Prostate gland (tissue), 2 donors: ENCODE measurements around the gene GPR55. TPM values are rescaled to one million over a fixed set of nuclear protein-coding genes. Genes with fewer than 3 reads are reported as not detected.

Source experiments
- DNase-seq: peaks from one replicate; pipeline ENCODE4 v3.0.0-alpha.2; 2019; ENCODE audit warnings: low spot score
- H3K27ac ChIP-seq, 2 donors: fragments of 200-600 bp; sonication (generic); 2 replicates each; pipeline ENCODE4 v1.5.1; 2017 to 2019
- H3K27me3 ChIP-seq: fragments of 200-600 bp; sonication (generic); replicated peaks from 2 replicates; pipeline ENCODE4 v1.5.1; 2019; ENCODE audit not compliant: insufficient read depth
- H3K36me3 ChIP-seq, 2 donors: fragments of 200-600 bp; sonication (generic); 1 replicate in 1 of 2; 2 replicates in 1 of 2; pipeline versions ENCODE4 v1.5.1 to v1.8.1; 2017 to 2019
- H3K4me1 ChIP-seq: fragments of 200-600 bp; sonication (generic); replicated peaks from 2 replicates; pipeline ENCODE4 v1.5.1; 2019
- H3K4me3 ChIP-seq, 2 donors: fragments of 200-600 bp; sonication (generic); 2 replicates each; pipeline ENCODE4 v1.5.1; 2017 to 2019
- H3K9me3 ChIP-seq: fragments of 200-600 bp; sonication (generic); 2 replicates; pipeline ENCODE4 v1.5.1; 2017
- CTCF ChIP-seq, 4 experiments: fragments of 200-600 bp in 2 of 4; fragments of 450-650 bp in 2 of 4; sonication (generic) in 2 of 4; IDR thresholded peaks; 1 replicate in 3 of 4; 2 replicates in 1 of 4; pipeline ENCODE4 v1.5.1; 2016 to 2019; ENCODE audit warnings: antibody characterized with exemption in 4 of 4, mild to moderate bottlenecking in 2 of 4, moderate library complexity in 2 of 4
- POLR2A ChIP-seq: fragments of 450-650 bp; IDR thresholded peaks from one replicate; pipeline ENCODE4 v1.6.1; 2016; ENCODE audit warnings: antibody characterized with exemption, mild to moderate bottlenecking
- POLR2AphosphoS5 ChIP-seq: sonication (generic); formaldehyde crosslinking; IDR thresholded peaks from one replicate; pipeline ENCODE4 v1.6.1; 2017; ENCODE audit warnings: antibody characterized with exemption
- WGBS: methylation state at CpG from one replicate; pipeline ENCODE4 v1.1.5; 2018; 5-methylcytosine and 5-hydroxymethylcytosine counted together
- intact Hi-C: fragments of 100-400 bp; cut with DNase I; formaldehyde crosslinking; loops from one replicate; pipeline ENCODE4 v1.14.2; 2022
- total RNA-seq, 2 donors: library from RNA; depleted of rRNA; stranded (reverse); fragments of >200 nt; gene quantifications; one replicate each; pipeline ENCODE4 v1.1.0, GENCODE V29; 2016

Gene GPR55
- total RNA-seq, 2 donors from 2014 or later, result 0.77 to 3.0 TPM

DNA sequence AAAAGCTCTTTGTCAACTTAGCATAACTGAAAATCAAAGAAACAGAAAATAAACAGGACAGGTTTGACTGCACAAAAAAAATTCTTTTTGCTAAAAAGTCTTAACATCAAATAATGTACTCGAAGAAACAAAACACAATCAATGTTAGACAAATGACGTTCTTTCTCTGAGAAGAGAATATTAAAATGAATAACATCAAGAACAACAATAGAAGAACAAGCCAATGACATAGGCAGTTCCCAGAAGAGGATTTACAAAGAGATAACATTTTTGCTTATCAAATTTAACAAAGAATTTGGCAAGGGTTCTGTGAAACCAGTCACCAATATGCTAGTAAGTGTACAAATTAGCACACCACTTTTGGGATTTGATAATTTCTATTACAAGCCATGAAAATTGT is 5.8 kb downstream of the GPR55 start:
- H3K4me1 ChIP-seq, result no peaks in the 10 kb centered on the region
- WGBS, result 85% methylated on average over 2 of the region's 2 CpGs
- TF ChIP-seq CTCF (IDR thresholded peaks at IDR 0.05), result no peak
- TF ChIP-seq POLR2A, result no peak
- TF ChIP-seq POLR2AphosphoS5, result no peak

DNA sequence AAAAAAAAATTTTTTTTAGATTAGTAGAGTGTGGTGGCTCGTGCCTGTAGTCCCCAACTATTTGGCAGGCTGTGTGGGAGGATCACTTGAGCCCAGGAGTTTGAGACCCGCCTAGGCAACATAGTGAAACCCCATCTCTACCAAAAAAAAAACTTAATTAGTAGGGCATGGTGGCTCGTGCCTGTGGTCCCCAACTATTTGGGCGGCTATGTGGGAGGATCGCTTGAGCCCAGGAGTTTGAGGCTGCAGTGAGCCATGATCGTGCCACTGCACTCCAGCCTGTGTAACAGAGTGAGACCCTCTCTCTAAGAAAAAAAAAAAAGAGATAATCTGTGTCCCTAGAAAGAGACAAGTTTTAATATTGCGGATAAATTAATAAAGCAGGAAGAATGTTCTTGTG is 8.8 kb downstream of the GPR55 start:
- TF ChIP-seq CTCF (IDR thresholded peaks at IDR 0.05), result no peak
- no peak for TF ChIP-seq POLR2A
- no peak for TF ChIP-seq POLR2AphosphoS5
- H3K4me3 ChIP-seq, result no peak overlapping the region
- no peak for DNase-seq
- H3K36me3 ChIP-seq, result no peaks in the 10 kb centered on the region
- no peaks in the 10 kb centered on the region for H3K4me1 ChIP-seq
- no peak overlapping the region for H3K27ac ChIP-seq
- no peaks in the 10 kb centered on the region for H3K9me3 ChIP-seq
- intact Hi-C loops, result no loop called here
- 85% methylated on average over 7 of the region's 7 CpGs for WGBS
- H3K27me3 ChIP-seq, result no peaks in the 10 kb centered on the region

More for the DNA sequence above, 5.8 kb downstream of the GPR55 start:
- H3K27me3 ChIP-seq, result no peaks in the 10 kb centered on the region
- no peak overlapping the region for H3K27ac ChIP-seq
- H3K4me3 ChIP-seq, result no peak overlapping the region
- H3K36me3 ChIP-seq, result no peaks in the 10 kb centered on the region
- intact Hi-C loops, result no loop called here
- DNase-seq, result no peak
- no peaks in the 10 kb centered on the region for H3K9me3 ChIP-seq

- Histone ChIP-seq H3K4me3 (no peak overlapping the region), H3K36me3 (no peaks in the 10 kb centered on the region), H3K27me3 (no peaks in the 10 kb centered on the region), H3K9me3 (no peaks in the 10 kb centered on the region), H3K4me1 (no peaks in the 10 kb centered on the region), H3K27ac (no peak overlapping the region)
- no peak for DNase-seq
- WGBS, result 68% methylated on average over 6 of the region's 6 CpGs
- TF ChIP-seq CTCF (IDR thresholded peaks at IDR 0.05), result no peak
- no peak for TF ChIP-seq POLR2A
- TF ChIP-seq POLR2AphosphoS5, result no peak
- intact Hi-C loops, result no loop called here
These were observed 9.7 kb downstream of the GPR55 start for GRCh38 chr2:230915319-230915718.

DNA sequence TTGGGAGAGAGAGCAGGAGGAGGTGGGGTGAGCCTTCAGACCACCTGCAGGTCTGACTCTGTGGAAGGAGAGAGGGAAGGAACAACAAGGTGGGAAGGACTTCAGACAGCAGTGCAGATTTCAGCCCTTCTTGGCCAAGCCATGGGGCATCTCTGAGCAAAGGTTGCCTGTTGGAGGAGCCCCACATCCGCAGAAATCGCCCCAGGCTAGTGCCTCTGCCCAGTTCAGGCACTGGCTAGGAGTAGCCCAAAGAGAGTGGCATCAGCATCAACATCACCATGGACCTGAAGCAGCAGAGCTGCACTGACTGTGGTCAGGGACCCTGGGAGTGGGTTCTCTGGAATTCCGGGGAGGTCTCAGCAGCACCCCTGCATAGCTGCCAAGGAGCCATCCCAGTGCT is 10.2 kb downstream of the GPR55 start:
- TF ChIP-seq POLR2A (no peak), POLR2AphosphoS5 (no peak), CTCF (IDR thresholded peaks at IDR 0.05) (no peak)
- 84% methylated on average over 3 of the region's 3 CpGs for WGBS
- Histone ChIP-seq H3K4me1 (no peaks in the 10 kb centered on the region), H3K4me3 (no peak overlapping the region), H3K27me3 (no peaks in the 10 kb centered on the region), H3K9me3 (no peaks in the 10 kb centered on the region), H3K36me3 (no peaks in the 10 kb centered on the region), H3K27ac (no peak overlapping the region)
- no peak for DNase-seq
- intact Hi-C loops, result no loop called here

DNA sequence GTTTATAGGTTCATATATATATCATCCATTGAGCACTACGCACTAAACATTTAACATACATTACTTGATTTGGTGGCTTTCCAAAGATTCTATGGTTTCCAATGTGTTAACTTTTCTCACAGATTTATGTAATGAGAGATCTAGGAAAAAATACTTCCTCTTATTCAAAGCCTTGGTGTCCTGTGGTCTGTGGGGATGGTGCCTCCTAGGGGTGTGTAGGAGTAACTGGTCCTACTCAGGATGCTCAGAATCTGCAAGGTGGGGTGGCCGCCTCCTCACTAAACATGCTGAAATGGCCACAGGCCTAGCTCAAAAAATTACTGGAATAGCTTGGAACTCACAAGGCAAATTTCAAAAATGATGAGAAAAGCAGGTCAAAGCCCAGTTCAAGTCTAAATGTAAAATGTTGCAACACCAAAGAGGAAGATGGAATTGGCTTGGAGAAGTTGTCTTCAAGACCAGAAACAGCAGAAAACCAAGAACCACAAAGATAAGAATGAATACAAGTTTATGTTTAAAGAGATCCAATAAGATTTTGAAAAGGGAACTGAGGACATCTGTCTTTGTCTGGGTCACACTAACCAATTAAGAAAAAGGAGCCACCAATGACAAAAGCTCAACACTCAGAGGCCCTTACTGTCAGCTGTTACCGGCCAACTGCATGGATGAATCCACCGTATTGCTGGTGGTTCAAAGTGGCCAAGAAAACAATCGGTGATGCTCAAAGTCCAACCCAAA is 11.5 kb downstream of the GPR55 start:
- DNase-seq, result no peak

More for the DNA sequence above, 11.5 kb downstream of the GPR55 start:
- intact Hi-C loops, result no loop called here
- TF ChIP-seq CTCF (IDR thresholded peaks at IDR 0.05) (peak in 2 of 4 experiments; percentile 11 to 29), POLR2A (no peak)
- H3K4me3 ChIP-seq, result no peak overlapping the region
- 85% methylated on average over 5 of the region's 5 CpGs for WGBS
- H3K27me3 ChIP-seq, result no peaks in the 10 kb centered on the region
- H3K36me3 ChIP-seq, result no peaks in the 10 kb centered on the region
- H3K4me1 ChIP-seq, result no peaks in the 10 kb centered on the region
- no peak overlapping the region for H3K27ac ChIP-seq
- H3K9me3 ChIP-seq, result no peaks in the 10 kb centered on the region
